ENCODE data around the gene ZNRF1. TPM values are rescaled to one million over a fixed set of nuclear protein-coding genes. Genes with fewer than 3 reads are reported as not detected.

ZNRF1 gene
- total and polyA plus RNA-seq, 3 donors from 2014 or later: 51.8 to 93.0 (median 90.4) TPM

DNA sequence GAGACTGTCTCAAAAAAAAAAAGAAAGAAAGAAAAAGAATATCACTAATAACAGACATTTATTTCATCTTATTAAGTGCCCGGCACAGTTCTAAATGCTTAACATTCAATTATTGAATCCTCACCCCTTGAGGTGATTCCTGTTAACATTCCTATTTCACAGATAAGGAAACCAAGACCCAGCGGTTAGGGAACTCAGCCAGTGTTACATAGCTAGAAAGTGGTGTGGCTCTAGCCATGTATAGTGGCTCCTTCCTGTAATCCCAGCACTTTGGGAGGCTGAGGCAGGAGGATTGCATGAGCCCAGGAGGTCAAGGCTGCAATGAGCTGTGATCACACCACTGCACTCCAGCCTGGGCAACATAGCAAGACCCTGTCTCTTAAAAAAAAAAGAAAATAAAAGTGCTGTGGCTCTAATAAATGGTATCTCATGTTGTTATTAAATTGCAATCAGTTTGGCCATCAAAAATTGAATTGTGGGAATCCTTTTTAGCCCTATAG is 28.1 kb downstream of the ZNRF1 start:
- H3K27ac ChIP-seq: peak overlapping the region in 1 of 2 donors; percentile 68

GRCh38 chr16:75027520-75028300 is 28.9 kb downstream of the ZNRF1 start:
- no peaks in the 10 kb centered on the region for H3K9me3 ChIP-seq
- TF ChIP-seq POLR2A (IDR thresholded peaks at IDR 0.05): no peak
- TF ChIP-seq, protein P1, sequence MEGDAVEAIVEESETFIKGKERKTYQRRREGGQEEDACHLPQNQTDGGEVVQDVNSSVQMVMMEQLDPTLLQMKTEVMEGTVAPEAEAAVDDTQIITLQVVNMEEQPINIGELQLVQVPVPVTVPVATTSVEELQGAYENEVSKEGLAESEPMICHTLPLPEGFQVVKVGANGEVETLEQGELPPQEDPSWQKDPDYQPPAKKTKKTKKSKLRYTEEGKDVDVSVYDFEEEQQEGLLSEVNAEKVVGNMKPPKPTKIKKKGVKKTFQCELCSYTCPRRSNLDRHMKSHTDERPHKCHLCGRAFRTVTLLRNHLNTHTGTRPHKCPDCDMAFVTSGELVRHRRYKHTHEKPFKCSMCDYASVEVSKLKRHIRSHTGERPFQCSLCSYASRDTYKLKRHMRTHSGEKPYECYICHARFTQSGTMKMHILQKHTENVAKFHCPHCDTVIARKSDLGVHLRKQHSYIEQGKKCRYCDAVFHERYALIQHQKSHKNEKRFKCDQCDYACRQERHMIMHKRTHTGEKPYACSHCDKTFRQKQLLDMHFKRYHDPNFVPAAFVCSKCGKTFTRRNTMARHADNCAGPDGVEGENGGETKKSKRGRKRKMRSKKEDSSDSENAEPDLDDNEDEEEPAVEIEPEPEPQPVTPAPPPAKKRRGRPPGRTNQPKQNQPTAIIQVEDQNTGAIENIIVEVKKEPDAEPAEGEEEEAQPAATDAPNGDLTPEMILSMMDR (IDR thresholded peaks at IDR 0.05): no peak
- H3K4me3 ChIP-seq: no peak overlapping the region
- H3K4me1 ChIP-seq: peaks cover 10% of the 10 kb centered on the region
- DNase-seq: no peak
- no peak overlapping the region for H3K27ac ChIP-seq
- intact Hi-C loops (cut with DNase I; ENCODE audit: low total_unique reads): no loop called here
- no peaks in the 10 kb centered on the region for H3K27me3 ChIP-seq
- no peaks in the 10 kb centered on the region for H3K36me3 ChIP-seq (ENCODE audit: low read depth, missing control alignments)
- WGBS, 2 donors: 89 to 94% methylated on average over 6 of the region's 6 CpGs

More for the DNA sequence above, 28.1 kb downstream of the ZNRF1 start:
- Histone ChIP-seq H3K4me3 (no peak overlapping the region), H3K4me1 (peaks cover 10% of the 10 kb centered on the region), H3K27me3 (no peaks in the 10 kb centered on the region), H3K9me3 (no peaks in the 10 kb centered on the region), H3K36me3 (ENCODE audit: low read depth, missing control alignments) (no peaks in the 10 kb centered on the region)
- TF ChIP-seq POLR2A (IDR thresholded peaks at IDR 0.05): no peak
- TF ChIP-seq, protein P1 (IDR thresholded peaks at IDR 0.05): no peak
- no peak for DNase-seq
- WGBS, 2 donors: 85 to 95% methylated on average over 2 of the region's 2 CpGs
- intact Hi-C loops (cut with DNase I; ENCODE audit: low total_unique reads): no loop called here

- 81 to 84% methylated on average over 4 of the region's 4 CpGs for WGBS, 2 donors
- H3K27ac ChIP-seq: no peak overlapping the region
- no peaks in the 10 kb centered on the region for H3K9me3 ChIP-seq
- TF ChIP-seq, protein P1 (IDR thresholded peaks at IDR 0.05): no peak
- TF ChIP-seq POLR2A (IDR thresholded peaks at IDR 0.05): no peak
- DNase-seq: no peak
- no peaks in the 10 kb centered on the region for H3K27me3 ChIP-seq
- no peak overlapping the region for H3K4me3 ChIP-seq
- intact Hi-C loops (cut with DNase I; ENCODE audit: low total_unique reads): no loop called here
- H3K36me3 ChIP-seq (ENCODE audit: low read depth, missing control alignments): no peaks in the 10 kb centered on the region
- peaks cover 10% of the 10 kb centered on the region for H3K4me1 ChIP-seq
Measured at GRCh38 chr16:75028544-75029135, 29.8 kb downstream of the ZNRF1 start.

DNA sequence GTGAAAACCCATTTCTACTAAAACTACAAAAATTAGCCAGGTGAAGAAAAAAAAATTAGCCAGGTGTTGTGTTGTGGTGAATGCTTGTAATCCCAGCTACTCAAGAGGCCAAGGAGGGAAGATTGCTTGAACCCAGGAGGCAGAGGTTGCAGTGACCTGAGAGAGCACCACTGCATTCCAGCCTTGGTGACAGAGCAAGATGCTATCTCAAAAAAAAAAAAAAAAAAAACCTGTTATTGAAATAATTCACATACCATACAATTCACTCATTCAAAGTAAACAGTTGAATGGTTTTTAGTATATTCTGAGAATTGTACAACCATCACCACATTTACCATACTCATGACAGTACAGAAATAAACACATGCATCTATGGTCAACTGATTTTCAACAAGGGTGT is 31.0 kb downstream of the ZNRF1 start:
- H3K4me3 ChIP-seq: no peak overlapping the region
- no peaks in the 10 kb centered on the region for H3K27me3 ChIP-seq
- H3K4me1 ChIP-seq: peaks cover 10% of the 10 kb centered on the region
- no peaks in the 10 kb centered on the region for H3K36me3 ChIP-seq (ENCODE audit: low read depth, missing control alignments)
- H3K9me3 ChIP-seq: no peaks in the 10 kb centered on the region
- TF ChIP-seq, protein P1 (IDR thresholded peaks at IDR 0.05): no peak
- TF ChIP-seq POLR2A (IDR thresholded peaks at IDR 0.05): no peak
- no peak overlapping the region for H3K27ac ChIP-seq
- no peak for DNase-seq
- intact Hi-C loops (cut with DNase I; ENCODE audit: low total_unique reads): no loop called here

Data from testis (tissue), 3 donors.